Testis (tissue), 3 donors: ENCODE data around the gene GAB2. TPM values are rescaled to one million over a fixed set of nuclear protein-coding genes. Genes with fewer than 3 reads are reported as not detected.

Experiments used
- DNase-seq: peaks from one replicate; pipeline ENCODE4 v3.0.0-alpha.2; 2019
- H3K27ac ChIP-seq, 2 donors: fragments of 200-600 bp; sonication (generic); one replicate each; pipeline ENCODE4 v1.5.1; 2019
- H3K27me3 ChIP-seq: fragments of 200-600 bp; sonication (generic); one replicate; pipeline ENCODE4 v1.5.1; 2019
- H3K36me3 ChIP-seq: fragments of 200-600 bp; sonication (generic); one replicate; pipeline ENCODE4 v1.5.1; 2017; ENCODE audit warnings: low read depth; ENCODE audit errors: missing control alignments
- H3K4me1 ChIP-seq: fragments of 200-600 bp; sonication (generic); one replicate; pipeline ENCODE4 v1.5.1; 2019
- H3K4me3 ChIP-seq, 2 donors: fragments of 200-600 bp; sonication (generic); one replicate each; pipeline ENCODE4 v1.5.1; 2017 to 2019
- H3K9me3 ChIP-seq: fragments of 200-600 bp; sonication (generic); one replicate; pipeline ENCODE4 v1.5.1; 2017
- POLR2A ChIP-seq: fragments of 450-650 bp; IDR thresholded peaks from one replicate; pipeline ENCODE4 v1.6.1; 2017; ENCODE audit warnings: antibody characterized with exemption, mild to moderate bottlenecking, moderate library complexity
- WGBS, 2 donors: methylation state at CpG; one replicate each; pipeline ENCODE4 v1.1.5; 2018; 5-methylcytosine and 5-hydroxymethylcytosine counted together
- intact Hi-C: fragments of 100-400 bp; cut with DNase I; formaldehyde crosslinking; loops from one replicate; pipeline ENCODE4 v1.15.1; 2023; ENCODE audit warnings: low total_unique reads
- polyA plus RNA-seq: library from polyadenylated mRNA; stranded (reverse); fragments of 350-450 nt; fragmentation: Illumina TruSeq; extraction: RNeasy Lipid Tissue Mini Kit (QIAGEN cat#74804); gene quantifications from one replicate; pipeline ENCODE4 v1.2.3, GENCODE V29; 2014; ENCODE audit warnings: low read depth, low replicate concordance; ENCODE audit not compliant: insufficient read depth
- total RNA-seq, 2 donors: library from RNA; depleted of rRNA; stranded (reverse); fragments of >200 nt; gene quantifications; one replicate each; pipeline ENCODE4 v1.2.3, GENCODE V29; 2016
- TF ChIP-seq, protein P1 (sequence below), 3 experiments: fragments of 450-650 bp in 2 of 3; fragments of 200-600 bp in 1 of 3; sonication (generic) in 1 of 3; IDR thresholded peaks; one replicate each; pipeline ENCODE4 v1.5.1; 2016 to 2019; ENCODE audit warnings: antibody characterized with exemption in 3 of 3, mild to moderate bottlenecking in 2 of 3, moderate library complexity in 1 of 3

Gene GAB2
- total and polyA plus RNA-seq, 3 donors from 2014 or later = 9.2 to 14.3 (median 10.9) TPM

DNA sequence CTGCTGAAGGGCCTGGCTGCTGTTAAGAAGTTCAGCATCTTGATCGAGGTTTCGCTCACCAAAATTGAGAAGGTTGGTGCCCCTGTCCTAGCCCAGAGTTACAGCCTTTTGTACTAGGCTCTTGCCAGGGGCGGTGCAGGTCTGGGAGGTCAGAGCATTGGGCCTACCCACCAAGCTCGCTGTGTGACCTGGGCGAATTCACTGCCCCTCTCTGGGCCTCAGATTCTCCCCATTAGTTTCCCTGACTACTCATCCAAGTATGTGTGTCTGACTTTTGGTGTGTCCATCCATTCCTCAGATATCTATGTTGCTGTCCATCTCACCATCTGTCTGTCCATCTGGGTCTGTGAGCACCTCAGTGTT is 218.0 kb downstream of the GAB2 start:
- TF ChIP-seq POLR2A = no peak
- TF ChIP-seq, protein P1, sequence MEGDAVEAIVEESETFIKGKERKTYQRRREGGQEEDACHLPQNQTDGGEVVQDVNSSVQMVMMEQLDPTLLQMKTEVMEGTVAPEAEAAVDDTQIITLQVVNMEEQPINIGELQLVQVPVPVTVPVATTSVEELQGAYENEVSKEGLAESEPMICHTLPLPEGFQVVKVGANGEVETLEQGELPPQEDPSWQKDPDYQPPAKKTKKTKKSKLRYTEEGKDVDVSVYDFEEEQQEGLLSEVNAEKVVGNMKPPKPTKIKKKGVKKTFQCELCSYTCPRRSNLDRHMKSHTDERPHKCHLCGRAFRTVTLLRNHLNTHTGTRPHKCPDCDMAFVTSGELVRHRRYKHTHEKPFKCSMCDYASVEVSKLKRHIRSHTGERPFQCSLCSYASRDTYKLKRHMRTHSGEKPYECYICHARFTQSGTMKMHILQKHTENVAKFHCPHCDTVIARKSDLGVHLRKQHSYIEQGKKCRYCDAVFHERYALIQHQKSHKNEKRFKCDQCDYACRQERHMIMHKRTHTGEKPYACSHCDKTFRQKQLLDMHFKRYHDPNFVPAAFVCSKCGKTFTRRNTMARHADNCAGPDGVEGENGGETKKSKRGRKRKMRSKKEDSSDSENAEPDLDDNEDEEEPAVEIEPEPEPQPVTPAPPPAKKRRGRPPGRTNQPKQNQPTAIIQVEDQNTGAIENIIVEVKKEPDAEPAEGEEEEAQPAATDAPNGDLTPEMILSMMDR (IDR thresholded peaks at IDR 0.05) = no peak
- Histone ChIP-seq H3K36me3 (no peaks in the 10 kb centered on the region), H3K27ac (no peak overlapping the region), H3K4me1 (no peaks in the 10 kb centered on the region), H3K4me3 (no peak overlapping the region), H3K27me3 (no peaks in the 10 kb centered on the region), H3K9me3 (no peaks in the 10 kb centered on the region)
- no peak for DNase-seq
- WGBS, 2 donors = 97% methylated on average over 5 of the region's 5 CpGs
- intact Hi-C loops = no loop called here

DNA sequence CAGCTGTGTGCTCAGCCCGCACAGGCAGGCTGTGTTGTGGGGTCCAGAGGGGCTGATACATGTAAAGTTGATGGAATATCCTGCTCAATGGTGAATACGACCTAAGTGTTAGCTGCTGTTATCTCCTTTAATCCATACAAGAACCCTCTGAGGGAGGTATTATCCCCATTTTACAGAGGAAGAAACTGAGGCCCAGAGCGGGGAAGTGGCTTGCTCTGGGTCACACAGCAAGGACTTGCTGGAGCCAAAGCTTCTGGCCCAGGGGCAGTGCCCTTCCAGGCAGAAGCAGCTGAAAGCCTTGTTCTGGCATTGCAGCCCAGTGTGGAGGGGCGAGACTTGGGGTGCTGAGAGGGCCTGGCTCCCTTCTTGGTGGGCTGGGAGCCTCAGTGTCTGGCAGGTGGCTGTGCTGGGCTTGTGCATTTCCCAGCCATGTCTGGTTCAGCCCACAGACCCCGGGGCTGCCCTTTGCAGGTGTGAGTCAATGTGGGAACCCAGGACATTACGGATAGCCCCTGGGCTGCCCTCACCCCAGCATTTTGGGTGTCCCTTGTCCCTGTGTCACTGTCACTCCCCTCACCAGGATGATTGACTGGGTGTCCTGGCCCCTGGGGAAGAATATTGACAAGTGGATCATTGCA is 218.5 kb downstream of the GAB2 start:
- H3K4me1 ChIP-seq = no peaks in the 10 kb centered on the region
- no peaks in the 10 kb centered on the region for H3K27me3 ChIP-seq
- no peaks in the 10 kb centered on the region for H3K9me3 ChIP-seq
- 89 to 98% methylated on average over 4 to 6 of the region's 6 CpGs for WGBS, 2 donors
- no peak for DNase-seq
- intact Hi-C loops = no loop called here
- no peaks in the 10 kb centered on the region for H3K36me3 ChIP-seq
- no peak overlapping the region for H3K27ac ChIP-seq
- no peak for TF ChIP-seq POLR2A
- TF ChIP-seq, protein P1 (IDR thresholded peaks at IDR 0.05) = no peak
- no peak overlapping the region for H3K4me3 ChIP-seq

DNA sequence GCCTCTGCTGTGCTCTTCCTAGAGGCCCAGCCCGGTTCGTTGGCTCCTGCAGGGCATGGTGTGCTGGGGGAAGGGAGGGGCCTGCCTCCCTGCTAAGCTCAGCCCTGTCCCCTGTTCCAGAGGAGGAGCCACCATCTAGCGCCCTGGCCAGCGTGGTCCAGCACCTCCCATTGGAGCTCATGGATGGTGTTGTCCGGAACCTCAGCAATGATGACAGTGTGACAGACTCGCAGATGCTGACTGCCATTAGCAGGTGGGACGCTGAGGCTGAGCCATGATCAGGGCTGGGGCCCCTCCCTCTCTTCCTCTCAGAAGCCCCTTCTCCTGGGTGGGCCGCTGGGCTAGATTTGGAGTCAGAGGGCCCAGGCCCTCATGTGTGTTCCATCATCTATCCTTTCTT is 219.8 kb downstream of the GAB2 start:
- DNase-seq = no peak
- Histone ChIP-seq H3K27me3 (no peaks in the 10 kb centered on the region), H3K36me3 (no peaks in the 10 kb centered on the region), H3K9me3 (no peaks in the 10 kb centered on the region), H3K27ac (no peak overlapping the region), H3K4me1 (peaks cover 3% of the 10 kb centered on the region), H3K4me3 (no peak overlapping the region)
- 75 to 79% methylated on average over 5 to 7 of the region's 8 CpGs for WGBS, 2 donors
- intact Hi-C loops = no loop called here
- TF ChIP-seq, protein P1 (IDR thresholded peaks at IDR 0.05) = no peak
- no peak for TF ChIP-seq POLR2A

- intact Hi-C loops = no loop called here
- TF ChIP-seq POLR2A = no peak
Measured at GRCh38 chr11:78196661-78197091, 220.9 kb downstream of the GAB2 start.

GRCh38 chr11:78195917-78196560 is 221.6 kb downstream of the GAB2 start:
- Histone ChIP-seq H3K4me1 (peaks cover 12% of the 10 kb centered on the region), H3K27ac (no peak overlapping the region), H3K36me3 (no peaks in the 10 kb centered on the region), H3K4me3 (peak overlapping the region in 1 of 2 donors; percentile 21), H3K27me3 (no peaks in the 10 kb centered on the region), H3K9me3 (no peaks in the 10 kb centered on the region)
- peak; percentile 33 for DNase-seq
- TF ChIP-seq, protein P1 (IDR thresholded peaks at IDR 0.05) = no peak
- TF ChIP-seq POLR2A = no peak
- intact Hi-C loops = no loop called here
- WGBS, 2 donors = 58 to 67% methylated on average over 2 to 60 of the region's 60 CpGs

More at GRCh38 chr11:78196661-78197091, 220.9 kb downstream of the GAB2 start:
- WGBS, 2 donors = 76 to 85% methylated on average over 20 to 38 of the region's 40 CpGs
- no peak overlapping the region for H3K27ac ChIP-seq
- DNase-seq = no peak
- no peaks in the 10 kb centered on the region for H3K9me3 ChIP-seq
- no peaks in the 10 kb centered on the region for H3K36me3 ChIP-seq
- H3K27me3 ChIP-seq = no peaks in the 10 kb centered on the region
- peaks cover 12% of the 10 kb centered on the region for H3K4me1 ChIP-seq
- peak overlapping the region; percentile 21 to 43 for H3K4me3 ChIP-seq
